Umbilical cord (tissue), 2 donors: ENCODE data around the gene ARID5A. TPM values are rescaled to one million over a fixed set of nuclear protein-coding genes. Genes with fewer than 3 reads are reported as not detected.
"Not testable (repeated sequence)": the region's sequence is repeated elsewhere in the genome, so short reads cannot be mapped to it uniquely, and the experiment has no call there.

Experiments
- DNase-seq: peaks from one replicate; pipeline ENCODE4 v3.0.0-alpha.2; 2015; ENCODE audit warnings: low spot score
- total RNA-seq: library from RNA; depleted of rRNA; stranded (reverse); fragments of >200 nt; gene quantifications from one replicate; pipeline ENCODE4 v1.2.3, GENCODE V29; 2014; ENCODE audit warnings: low replicate concordance; ENCODE audit not compliant: insufficient read depth

The ARID5A gene, protein sequence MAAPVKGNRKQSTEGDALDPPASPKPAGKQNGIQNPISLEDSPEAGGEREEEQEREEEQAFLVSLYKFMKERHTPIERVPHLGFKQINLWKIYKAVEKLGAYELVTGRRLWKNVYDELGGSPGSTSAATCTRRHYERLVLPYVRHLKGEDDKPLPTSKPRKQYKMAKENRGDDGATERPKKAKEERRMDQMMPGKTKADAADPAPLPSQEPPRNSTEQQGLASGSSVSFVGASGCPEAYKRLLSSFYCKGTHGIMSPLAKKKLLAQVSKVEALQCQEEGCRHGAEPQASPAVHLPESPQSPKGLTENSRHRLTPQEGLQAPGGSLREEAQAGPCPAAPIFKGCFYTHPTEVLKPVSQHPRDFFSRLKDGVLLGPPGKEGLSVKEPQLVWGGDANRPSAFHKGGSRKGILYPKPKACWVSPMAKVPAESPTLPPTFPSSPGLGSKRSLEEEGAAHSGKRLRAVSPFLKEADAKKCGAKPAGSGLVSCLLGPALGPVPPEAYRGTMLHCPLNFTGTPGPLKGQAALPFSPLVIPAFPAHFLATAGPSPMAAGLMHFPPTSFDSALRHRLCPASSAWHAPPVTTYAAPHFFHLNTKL
- 11.3 TPM for total RNA-seq

DNA sequence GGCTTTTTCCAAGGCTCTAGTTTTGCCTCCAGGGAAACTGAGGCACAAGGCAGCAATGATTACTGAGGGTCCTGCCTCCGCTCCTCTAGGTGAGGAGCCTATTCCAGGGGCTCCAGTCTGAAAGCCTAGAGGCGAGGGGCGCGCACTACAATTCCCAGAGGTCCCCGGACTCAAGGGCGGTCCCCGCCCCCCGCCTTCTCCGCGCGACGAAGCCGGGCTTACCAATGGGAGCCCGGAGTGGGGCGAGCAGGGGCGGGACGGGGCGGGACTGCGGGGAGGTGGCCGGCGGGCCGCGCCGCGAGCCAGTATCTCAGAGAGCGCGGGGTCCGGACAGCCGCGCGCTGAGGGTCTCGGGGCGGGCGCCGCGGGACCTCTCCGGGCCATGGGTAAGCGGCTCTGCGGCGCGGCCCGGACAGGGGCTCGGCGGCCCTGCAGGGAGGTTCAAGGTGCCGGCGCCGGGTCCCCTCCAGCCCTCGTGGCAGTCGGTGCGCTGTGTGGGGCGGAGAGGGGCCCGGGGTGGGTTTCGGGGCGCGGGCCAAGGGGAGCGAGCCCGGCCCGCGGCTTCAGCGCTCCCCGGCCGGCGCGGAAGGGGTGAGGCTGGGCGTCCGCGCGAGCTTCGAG, at the start of gene ARID5A:
Gene ARID5A, plus strand, starts transcription at position 308 of the 621 bp plus-strand sequence. Its CDS starts 75 bp downstream, at position 383.
- DNase-seq, result peak; percentile 94

DNA sequence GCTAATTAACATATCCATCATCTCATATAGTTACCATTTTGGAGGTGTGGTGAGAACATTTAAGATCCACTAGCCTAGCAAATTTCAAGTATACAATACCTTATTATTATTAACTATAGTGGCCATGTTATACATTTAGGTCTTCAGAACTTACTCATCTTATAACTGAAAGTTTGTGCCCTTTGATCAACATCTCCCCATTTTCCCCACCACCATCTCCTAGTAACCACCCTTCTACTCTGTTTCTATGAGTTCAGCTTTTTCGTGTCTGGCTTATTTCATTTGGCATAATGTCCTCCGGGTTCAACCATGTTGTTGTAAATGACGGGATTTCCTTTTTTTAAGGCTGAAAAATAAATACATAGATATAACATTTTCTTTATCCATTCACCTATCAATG, 47.3 kb upstream of the ARID5A start:
- no peak for DNase-seq

DNA sequence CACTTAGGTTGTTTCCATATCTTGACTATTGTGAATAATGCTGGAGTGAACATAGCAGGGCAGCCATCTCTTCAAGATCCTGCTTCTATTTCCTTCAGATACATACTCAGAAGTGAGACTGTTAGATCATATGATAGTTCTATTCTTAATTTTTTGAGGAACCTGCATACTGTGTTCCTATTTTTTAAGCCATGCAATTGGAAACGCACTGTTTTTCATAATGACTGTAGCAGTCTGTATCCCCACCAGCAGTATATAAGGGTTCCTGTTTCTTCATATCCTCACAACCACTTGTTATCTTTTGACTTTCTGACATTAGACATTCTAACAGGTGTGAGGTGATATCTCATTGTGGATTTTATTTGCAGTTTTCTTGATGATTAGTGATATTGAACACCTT, 46.9 kb upstream of the ARID5A start:
- no peak for DNase-seq

DNA sequence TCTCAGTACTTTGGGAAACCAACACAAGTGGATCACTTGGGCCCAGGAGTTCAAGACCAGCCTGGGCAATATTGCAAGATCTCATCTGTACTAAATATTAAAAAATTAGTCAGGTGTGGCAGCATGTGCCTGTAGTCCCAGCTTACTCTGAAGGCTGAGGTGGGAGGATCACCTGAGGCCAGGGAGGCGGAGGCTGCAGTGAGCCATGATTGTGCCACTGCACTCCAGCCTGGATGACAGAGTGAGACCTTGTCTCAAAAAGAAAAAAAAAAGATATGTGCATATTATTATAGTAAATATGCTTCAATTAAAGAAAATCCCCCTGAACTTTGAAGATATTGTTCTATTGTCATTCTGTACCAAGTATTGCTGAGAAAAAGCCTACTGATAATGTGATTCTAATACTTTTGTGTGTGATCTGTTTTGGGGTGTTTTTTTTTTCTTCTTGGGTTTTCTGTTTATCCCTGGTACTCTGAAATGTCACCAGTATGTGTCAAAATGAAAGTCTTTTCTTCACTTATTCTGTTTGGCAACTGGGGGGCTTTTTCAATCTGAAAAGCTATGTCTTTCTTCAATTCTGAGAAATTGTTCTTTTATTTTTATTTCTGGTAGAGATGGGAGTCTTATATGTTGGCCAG, 44.6 kb upstream of the ARID5A start:
- no peak for DNase-seq

DNA sequence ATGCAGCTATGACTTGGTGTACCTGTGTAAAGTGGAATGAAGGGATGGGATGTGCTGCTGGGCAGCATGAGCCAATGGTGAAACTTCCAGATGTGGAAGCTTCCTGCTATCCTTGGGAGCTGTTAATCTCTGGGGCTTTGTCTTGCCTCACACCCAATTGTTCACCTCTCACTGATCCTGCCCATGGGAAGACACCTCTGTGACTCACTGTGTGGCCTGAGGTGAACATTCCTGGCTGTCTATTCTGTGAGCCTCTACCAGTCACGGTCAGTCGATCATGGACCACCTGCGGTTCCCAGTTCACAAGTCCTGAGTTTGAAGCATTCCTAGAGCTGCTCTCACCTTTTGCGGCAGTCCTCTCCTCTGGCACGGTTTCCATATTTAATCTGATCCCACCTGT, 43.5 kb upstream of the ARID5A start:
- no peak for DNase-seq

DNA sequence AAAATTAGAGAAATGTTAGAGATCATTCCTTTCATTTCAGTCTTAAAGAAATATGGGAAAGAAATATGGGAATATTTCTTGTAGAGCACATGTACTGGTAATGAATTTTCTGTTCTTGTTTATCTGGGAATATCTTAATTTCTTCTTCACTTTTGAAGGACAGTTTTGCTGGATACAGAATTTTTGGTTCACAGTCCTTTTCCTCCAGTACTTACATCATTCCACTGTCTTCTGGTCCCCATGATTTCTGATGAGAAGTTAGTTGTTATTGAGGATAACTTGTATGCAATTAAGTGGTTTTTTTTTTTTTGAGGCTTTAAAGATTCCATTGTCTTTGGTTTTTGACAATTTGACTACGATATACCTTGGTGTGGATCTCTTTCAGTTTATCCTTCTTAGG, 42.4 kb upstream of the ARID5A start:
- no peak for DNase-seq

DNA sequence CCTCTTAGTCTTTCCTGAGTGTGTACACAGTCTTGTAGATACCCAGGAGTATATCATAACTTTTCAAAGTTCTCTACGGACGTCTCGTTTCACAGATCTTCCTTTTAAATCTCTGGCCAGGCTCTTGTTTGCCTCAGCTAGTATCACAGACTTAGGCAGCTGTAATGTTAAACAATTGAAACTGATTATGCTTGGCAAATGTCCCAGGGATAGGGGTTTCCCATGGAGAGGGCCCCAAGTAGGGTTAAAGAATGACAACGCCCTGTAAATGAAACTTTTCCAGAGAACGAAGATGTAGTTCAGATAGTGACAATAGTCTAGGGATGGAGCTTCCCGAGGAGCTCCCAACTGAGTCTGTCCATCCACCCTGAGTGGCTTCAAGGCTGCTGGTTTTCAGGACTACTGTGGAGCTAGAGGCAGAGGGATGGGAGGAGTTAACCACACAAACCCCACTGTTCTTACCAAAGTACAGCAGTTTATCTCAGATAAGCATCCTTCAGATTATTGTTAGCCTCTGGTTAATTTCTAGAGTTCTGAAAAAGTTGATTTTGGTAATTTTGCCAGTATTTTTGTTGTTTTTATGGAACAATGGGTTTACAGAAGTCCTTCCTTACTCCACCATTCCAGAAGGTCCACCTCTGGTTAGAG, 40.4 kb upstream of the ARID5A start:
- no peak for DNase-seq

DNA sequence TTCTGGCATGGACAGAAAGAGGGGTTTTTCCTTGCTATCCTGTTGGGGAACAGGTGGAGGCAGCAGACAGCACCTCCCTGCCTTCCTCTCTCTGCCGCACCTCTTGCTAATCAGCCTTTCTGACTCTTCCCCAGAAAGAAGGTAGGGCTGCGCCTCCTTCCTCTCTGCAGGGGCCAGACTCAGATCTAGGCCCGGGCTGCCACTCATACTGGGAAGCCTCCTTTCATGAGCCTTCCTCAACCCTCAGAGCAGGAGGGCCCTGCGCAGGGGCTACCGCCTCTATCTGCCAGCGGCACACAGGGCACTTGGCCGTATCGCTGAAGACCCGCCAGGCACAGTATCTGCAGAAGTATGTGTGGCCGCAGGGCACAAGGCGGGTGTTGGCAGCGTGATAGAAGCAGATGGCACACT, 38.5 kb upstream of the ARID5A start:
- no peak for DNase-seq

DNA sequence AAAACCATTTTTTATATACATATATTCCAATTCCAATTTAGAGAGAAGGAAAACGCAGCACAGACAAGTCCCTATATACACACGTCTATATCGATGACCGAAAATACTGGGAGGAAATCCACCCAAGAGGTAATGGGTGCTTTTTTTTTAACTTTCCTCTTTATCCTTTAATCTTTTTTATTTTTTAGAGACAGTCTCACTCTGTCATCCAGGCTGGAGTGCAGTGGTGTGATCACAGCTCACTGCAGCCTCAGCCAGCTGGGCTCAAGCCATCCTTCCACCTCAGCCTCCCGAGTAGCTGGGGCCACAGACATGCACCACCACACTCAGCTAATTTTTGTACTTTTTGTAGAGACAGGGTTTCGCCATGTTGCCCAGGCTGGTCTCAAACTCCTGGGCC, 37.9 kb upstream of the ARID5A start:
- not testable (repeated sequence) for DNase-seq

DNA sequence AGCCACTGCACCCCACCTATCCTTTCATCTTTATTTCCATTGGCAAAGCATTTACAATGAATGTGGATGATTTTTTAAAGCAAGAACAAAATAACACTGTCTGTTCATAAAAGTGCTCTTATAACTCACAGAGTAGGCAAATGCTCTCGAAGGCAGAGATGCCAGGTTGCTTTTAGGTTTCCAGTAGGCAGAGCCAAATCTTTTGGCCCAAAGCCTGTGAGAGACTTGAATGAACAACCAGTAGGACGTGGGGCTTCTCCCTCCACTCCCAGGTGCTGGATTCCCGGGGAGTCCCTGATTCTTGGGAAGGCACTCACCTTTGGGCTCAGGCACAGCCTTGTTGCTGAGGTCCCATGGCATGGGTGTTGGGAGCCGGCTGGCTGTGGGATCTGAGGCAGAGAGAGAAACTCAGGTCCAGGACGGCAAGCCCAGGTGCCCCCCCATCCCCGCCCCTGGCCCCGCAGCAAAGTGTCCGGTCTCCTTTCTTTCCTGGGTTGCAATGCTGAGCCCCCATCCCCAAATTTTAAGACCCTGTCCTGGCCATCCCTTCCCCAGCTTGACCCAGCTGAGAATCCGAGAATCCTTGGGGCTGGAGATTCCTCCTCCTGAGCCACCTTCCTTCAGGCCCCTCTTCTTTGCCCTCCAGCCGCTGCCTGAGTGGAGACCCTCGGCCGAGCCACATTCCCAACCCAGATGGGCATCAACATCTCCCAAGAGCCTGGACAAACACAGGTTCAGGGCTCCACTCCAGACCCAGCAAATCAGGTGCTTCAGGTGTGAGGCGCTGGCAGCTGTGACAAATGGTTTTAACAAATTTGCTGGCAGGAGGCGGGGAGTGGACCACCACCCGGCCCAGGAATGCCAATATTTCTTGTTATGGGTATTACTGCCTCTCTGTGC, 37.2 kb upstream of the ARID5A start:
- DNase-seq, result no peak

DNA sequence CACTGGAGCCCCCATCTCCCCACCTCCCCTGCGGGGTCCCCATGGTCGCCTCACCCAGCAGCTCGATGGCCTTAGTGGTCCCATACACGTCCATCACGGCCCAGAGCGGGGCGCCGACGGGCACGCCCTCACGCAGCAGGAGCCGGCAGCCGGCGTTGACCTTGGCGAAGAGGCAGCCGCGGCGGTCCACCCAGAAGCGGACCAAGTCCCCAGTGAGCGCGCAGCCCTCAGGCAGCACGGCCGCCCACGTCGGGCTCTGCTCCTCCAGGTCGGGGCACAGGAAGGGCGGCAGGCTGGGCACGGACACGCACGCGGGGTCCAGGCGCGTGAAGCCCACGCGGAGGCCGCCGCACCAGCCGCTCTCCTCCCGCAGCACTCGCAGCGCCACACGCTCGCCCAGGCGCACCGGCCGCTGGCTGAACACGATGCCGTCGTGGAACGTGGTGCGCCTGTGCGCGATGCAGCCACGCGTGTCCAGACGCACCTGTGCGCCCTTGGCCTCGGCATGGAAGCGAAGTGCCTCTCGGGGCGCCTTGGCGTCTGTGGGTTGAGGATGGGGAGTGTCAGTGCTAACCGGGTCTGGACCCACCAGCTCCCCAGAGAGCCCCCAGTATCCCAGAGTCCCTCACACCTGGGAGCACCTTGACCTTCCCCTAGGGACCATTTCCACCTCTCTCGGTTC, 36.0 kb upstream of the ARID5A start:
- no peak for DNase-seq

DNA sequence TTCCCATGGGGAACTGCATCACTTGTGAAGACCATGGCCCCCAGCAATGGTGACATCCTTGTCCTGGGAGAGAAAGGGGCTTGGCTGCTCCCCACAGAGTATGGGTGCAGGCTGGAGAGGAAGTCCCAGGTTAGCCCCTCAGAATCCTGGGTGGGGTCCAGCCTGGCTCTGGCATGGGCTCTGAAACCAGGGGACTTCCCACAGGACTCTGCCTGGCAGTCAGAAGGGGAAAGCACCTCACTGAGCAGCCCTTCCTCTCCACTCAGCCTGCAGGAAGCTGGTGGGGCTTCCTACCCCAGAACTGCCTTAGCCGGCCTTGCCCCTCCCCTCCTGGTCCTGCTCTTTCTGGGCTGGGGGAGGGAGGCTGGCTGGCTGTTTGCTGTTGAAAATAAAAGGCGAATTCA, 35.1 kb upstream of the ARID5A start:
- DNase-seq, result no peak

DNA sequence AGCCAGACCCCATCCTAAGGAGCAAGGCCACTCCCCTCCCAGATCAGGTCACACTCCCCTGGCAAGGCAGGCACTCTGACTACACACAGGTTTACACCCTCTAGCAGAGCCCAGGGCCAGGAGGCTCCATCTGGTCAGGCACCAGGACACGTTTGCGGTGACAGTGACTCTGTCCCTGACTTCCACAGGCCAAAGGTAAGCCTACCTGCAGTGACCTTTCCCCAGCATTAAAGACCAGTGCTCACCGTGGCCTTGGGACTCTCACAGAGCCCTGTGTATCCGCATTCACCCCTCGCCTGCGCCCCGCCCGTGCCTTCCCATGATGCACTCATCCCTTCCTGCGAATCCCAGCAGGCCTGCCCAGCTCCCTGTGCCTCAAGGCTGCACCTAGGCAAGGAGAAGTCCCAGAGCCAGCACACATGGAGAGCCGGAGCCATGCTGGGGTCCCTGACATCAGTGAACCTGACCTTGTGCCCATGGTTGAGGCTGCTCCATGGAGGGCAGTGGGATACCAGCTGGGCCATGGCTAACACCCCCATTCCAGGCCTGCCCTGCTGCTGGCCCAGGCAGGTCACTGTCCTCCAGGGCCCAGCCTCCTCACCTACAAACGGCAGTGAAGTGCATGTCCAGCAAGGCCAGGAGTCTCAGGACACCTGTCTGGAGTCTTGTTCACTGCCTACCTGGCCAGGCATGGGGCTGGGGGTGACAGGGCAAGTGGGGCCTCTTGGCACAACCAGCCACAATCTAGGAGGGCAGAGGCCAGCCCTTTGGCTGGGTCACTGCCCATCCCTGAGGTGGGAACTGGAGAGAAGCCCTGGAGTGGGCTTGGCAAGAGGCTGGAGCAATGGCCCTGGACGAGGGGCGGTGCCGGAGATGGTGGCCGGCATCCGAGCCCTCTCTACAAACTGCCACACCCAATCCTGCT, 34.4 kb upstream of the ARID5A start:
- no peak for DNase-seq

DNA sequence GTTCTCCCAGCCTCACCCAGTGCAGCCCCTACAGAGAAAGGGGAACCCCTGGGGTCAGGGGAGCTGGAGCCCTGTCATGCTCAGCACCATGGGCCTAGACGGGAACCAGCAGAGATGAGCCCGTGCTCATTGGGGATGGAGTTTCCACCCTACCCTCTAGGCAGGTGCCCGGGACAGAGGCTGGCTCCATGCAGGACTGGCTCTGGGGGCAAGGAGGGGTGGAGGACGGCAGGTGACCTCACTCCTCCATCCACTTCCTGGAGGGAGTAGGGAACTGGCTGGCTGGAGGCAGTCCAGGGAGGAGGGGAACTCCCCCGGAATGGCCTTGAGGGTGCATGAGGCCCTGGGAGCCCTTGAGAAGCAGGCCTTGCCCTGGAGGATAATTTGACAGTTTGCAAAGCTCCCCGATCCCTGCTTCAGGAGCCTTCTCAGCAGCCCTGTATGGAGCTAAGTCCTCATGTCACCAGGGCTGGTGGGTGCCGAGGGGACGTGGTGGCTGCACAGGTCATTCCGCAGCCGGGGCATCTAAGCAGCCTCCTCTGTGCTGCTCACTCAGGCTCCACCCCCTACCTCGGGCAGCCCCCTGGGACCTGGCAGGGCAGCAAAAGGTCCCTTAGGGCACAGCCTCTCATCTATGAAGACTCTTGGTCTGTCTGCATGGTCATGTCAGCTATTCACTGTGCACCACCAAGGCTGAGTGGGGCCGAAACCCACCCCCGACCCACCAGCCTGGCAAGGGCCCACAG, 33.5 kb upstream of the ARID5A start:
- no peak for DNase-seq

DNA sequence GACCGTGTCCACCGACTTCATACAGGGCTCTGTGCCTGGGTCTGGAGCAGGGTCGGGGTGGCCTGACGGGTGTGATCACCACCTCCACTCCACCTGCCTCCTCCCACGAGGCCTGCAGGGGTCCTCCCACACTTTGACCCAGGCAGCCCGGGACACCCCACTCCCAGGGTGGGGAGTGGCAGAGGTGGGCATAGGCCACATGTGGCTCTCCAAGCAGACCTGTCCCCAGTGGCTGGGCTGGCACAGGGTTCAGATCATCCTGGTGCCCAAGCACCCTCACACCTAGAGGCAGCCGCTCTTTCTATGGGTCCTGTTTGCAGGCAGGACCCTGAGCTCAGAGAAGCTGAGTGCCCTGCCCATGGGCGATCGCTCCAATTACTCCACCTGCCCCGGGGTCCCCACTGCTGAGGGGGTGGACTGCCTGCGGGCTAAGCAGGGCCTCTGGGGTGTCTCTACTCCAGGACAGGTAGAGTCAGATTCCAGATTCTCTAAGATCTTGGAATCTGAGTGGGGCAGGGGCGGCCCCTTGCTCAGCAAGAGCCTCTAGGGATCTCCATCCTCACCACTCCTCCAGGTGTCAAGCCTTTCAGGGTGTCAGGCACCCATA, 32.8 kb upstream of the ARID5A start:
- DNase-seq, result no peak

DNA sequence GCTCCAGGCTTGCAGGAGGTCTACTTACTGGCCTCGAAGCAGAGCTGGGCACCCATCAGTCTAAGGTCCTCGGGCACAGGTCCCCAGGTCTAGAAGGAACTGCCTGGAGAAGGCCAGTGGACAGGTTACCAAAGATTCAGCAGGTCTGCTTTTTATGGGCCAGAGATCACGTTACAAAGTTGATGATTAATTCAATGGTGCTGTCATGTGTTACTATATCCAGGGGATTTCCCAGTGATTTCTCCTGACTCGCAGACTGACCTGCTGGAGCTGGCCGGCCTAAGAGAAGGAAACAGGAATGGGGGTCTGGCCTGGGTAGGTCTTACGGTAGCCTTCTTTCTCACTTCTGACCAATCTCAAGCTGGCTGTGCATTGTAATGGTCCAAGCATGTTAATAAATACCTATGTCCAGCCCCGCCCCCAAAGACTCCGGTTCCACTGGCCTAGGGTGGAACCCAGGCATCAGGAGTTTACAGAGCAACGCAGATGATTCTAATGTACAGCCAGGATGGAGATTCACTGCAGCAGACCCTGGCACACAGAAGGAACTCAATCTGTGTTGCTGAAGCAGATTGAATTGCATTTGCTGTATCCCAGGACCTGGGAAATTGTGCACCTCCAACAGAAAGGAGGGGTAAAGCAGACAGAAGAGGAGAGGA, 31.2 kb upstream of the ARID5A start, which contains the start of gene NEURL3:
Gene NEURL3, minus strand, starts transcription at position 127 of the 659 bp plus-strand sequence. Its CDS starts 71 bp downstream, at position 56.
- no peak for DNase-seq
